Heart right ventricle (tissue), 16 donors: ENCODE measurements around the gene STMN3. TPM values are rescaled to one million over a fixed set of nuclear protein-coding genes. Genes with fewer than 3 reads are reported as not detected.

Source experiments
- ATAC-seq, 8 donors: fragments of 200-7000 bp; cut with Tn5 transposase; one replicate each; pipeline ENCODE4 v1.9.1; 2020; ENCODE audit warnings: mild to moderate bottlenecking in 8 of 8, moderate library complexity in 8 of 8, moderate number of reproducible peaks in 1 of 8
- DNase-seq, 2 donors: peaks; one replicate each; pipeline ENCODE4 v3.0.0-alpha.2; 2020
- H3K27ac ChIP-seq, 10 donors: fragments of 200-600 bp; sonication (generic) in 2 of 10; one replicate each; pipeline versions ENCODE4 v1.5.0 to v1.8.0; 2020 to 2022; ENCODE audit warnings: mild to moderate bottlenecking in 3 of 10
- H3K27me3 ChIP-seq, 7 donors: fragments of 200-600 bp; one replicate each; pipeline ENCODE4 v1.8.0; 2021 to 2022; ENCODE audit warnings: mild to moderate bottlenecking in 2 of 7
- H3K36me3 ChIP-seq, 9 donors: fragments of 200-600 bp; sonication (generic) in 1 of 9; one replicate each; pipeline versions ENCODE4 v1.5.0 to v1.8.0; 2020 to 2022; ENCODE audit warnings: mild to moderate bottlenecking in 2 of 9
- H3K4me1 ChIP-seq, 9 donors: fragments of 200-600 bp; sonication (generic) in 1 of 9; one replicate each; pipeline versions ENCODE4 v1.5.0 to v1.8.0; 2020 to 2022; ENCODE audit warnings: mild to moderate bottlenecking in 4 of 9
- H3K4me3 ChIP-seq, 10 donors: fragments of 200-600 bp; sonication (generic) in 2 of 10; one replicate each; pipeline versions ENCODE4 v1.5.0 to v1.8.0; 2020 to 2022; ENCODE audit warnings: mild to moderate bottlenecking in 7 of 10, moderate library complexity in 2 of 10
- H3K9me3 ChIP-seq, 11 donors: fragments of 200-600 bp in 10 of 11; sonication (generic) in 2 of 11; one replicate each; pipeline versions ENCODE4 v1.5.0 to v1.8.0; 2013 to 2022; ENCODE audit warnings: mild to moderate bottlenecking in 2 of 11, control low read depth in 1 of 11, moderate library complexity in 1 of 11
- CTCF ChIP-seq, 9 donors: fragments of 200-600 bp; sonication (generic) in 2 of 9; IDR thresholded peaks; one replicate each; pipeline versions ENCODE4 v1.5.0 to v1.8.0; 2021 to 2022; ENCODE audit warnings: antibody characterized with exemption in 9 of 9, mild to moderate bottlenecking in 5 of 9, moderate library complexity in 1 of 9
- WGBS, 2 donors: extraction: QIAGEN DNeasy Blood & Tissue Kit; methylation state at CpG; one replicate each; pipeline ENCODE4 v1.1.7; 2013; ENCODE audit warnings: inconsistent platforms in 1 of 2; 5-methylcytosine and 5-hydroxymethylcytosine counted together
- intact Hi-C, 10 donors: fragments of 100-400 bp; cut with DNase I; formaldehyde crosslinking; loops; one replicate each; pipeline versions ENCODE4 v1.11.1 to v1.14.2; 2022
- long read RNA-seq, 3 donors: library from polyadenylated mRNA; unstranded; transcript quantifications; one replicate each; pipeline ENCODE4 v2.0.0, GENCODE V29; 2020 to 2021
- polyA plus RNA-seq, 2 donors: library from polyadenylated mRNA; stranded (reverse); fragments of 200-250 nt; gene quantifications; one replicate each; pipeline ENCODE4 v1.2.3, GENCODE V29; 2013
- total RNA-seq, 10 donors: library from RNA; stranded (reverse); fragmentation: NEBNext Ultra II Directional in 3 of 10; extraction: Animal tissue kit (Norgen Biotek cat#: 25700) in 3 of 10; gene quantifications; one replicate each; pipeline versions ENCODE4 v1.2.1 to v1.2.4, GENCODE V29; 2021 to 2023
- donor health status: Arrhythmogenic right ventricular cardiomyopathy.
- donor health status: ischemic (EF 13 %, LVEDD 7.1; RV severe dilation, severe dysfunction).
- donor health status: healthy with polysubstance abuse.
- donor health status: DM: no; HTN: yes; CAD: no.
- donor health status: DM: no; HTN: no; CAD: no.
- donor health status: ischemic (EF 25% LVEDD 6.9; RV normal size, moderate dysfunction).
- donor health status: ischemic (EF 25% LVEDD 5.7; RV mildly dilated, moderate dysfunction).
- donor health status: healthy.
- donor health status: DM: yes; HTN: yes; CAD: no.
- donor health status: Ischemic cardiomyopathy.
- donor health status: ischemic (EF 35%, LVEDD 5.7; RV mildly dilated, moderate dysfunction).
- donor health status: nonischemic (EF 11% LVEDD 7.7; RV severe dilation, severe dysfunction).
- donor health status: DM: yes; HTN: yes; CAD: no.
- donor health status: PGD.
- donor health status: ischemic (EF 29% LVEDD 5.4; RV normal size, mild dysfunction).
- donor health status: nonischemic (EF 23%, LVEDD 6.1; RV moderate dilation, normal function).

STMN3 gene
- total RNA-seq: 1 to 10 TPM; 1.7 to 9.9 (median 3.9) TPM
- polyA plus RNA-seq: 1 to 10 TPM; 9.7 TPM
- long read RNA-seq, donor 1, partial matches to known transcripts: 5 of 7 reads
- long read RNA-seq, donor 1, other reads (novel, unspliced or antisense): 1 of 7 reads
- long read RNA-seq, donor 2, transcript STMN3-201 (5 exons, 2,255 nt): major isoform, 5 of 8 reads
- long read RNA-seq, donor 2, partial matches to known transcripts: 1 of 8 reads
- long read RNA-seq, donor 2, other reads (novel, unspliced or antisense): 2 of 8 reads
- long read RNA-seq, donor 3, transcript STMN3-201 (5 exons, 2,255 nt): major isoform, 6 of 6 reads
- long read RNA-seq, donor 3, partial matches to known transcripts: 0 of 6 reads
- long read RNA-seq, donor 3, other reads (novel, unspliced or antisense): 0 of 6 reads

GRCh38 chr20:63653041-63653973, at the start of gene STMN3:
TSS of gene STMN3 (minus strand) at chr20:63653424. CDS start at chr20:63653345, 79 bp downstream.
- no peak for TF ChIP-seq CTCF (IDR thresholded peaks at IDR 0.05)

GRCh38 chr20:63702036-63702665, 48.9 kb upstream of the STMN3 start:
- no peaks in the 10 kb centered on the region for H3K27me3 ChIP-seq
- no peaks in the 10 kb centered on the region for H3K9me3 ChIP-seq
- ATAC-seq (no peak), DNase-seq (no peak)
- peaks cover 22 to 54% (median 41%) of the 10 kb centered on the region in 9 donors for H3K4me1 ChIP-seq
- H3K4me3 ChIP-seq: no peak overlapping the region
- intact Hi-C loops: no loop called here
- no peak for TF ChIP-seq CTCF (IDR thresholded peaks at IDR 0.05)
- H3K27ac ChIP-seq: peak overlapping the region in 3 of 10 donors; percentile 30 to 93 (median 83)
- H3K36me3 ChIP-seq: peaks cover 0 to 82% (median 20%) of the 10 kb centered on the region in 9 donors
- WGBS, 2 donors: 88 to 91% methylated on average over 16 of the region's 16 CpGs

More at GRCh38 chr20:63653041-63653973, at the start of gene STMN3:
- Histone ChIP-seq H3K27ac (peak within 1 kb of the TSS in 9 of 10 donors; percentile 60 to 83 (median 74)), H3K4me3 (peak within 1 kb of the TSS; percentile 38 to 75 (median 64)), H3K36me3 (no peaks in the 10 kb centered on the region), H3K9me3 (no peaks in the 10 kb centered on the region), H3K27me3 (peaks cover 0 to 23% (median 10%) of the 10 kb centered on the region in 7 donors), H3K4me1 (peaks cover 13 to 39% (median 34%) of the 10 kb centered on the region in 9 donors)
- intact Hi-C loops: loop anchor here in 1 of 10 donors (10.0 kb wide), 1 partner anchor 81 kb away; the partner anchor contains the start of genes LIME1 and SLC2A4RG
- 2% methylated on average over 36 to 71 of the region's 73 CpGs for whole genome bisulfite sequencing, 2 donors
- peak; percentile 89 to 90 for DNase-seq
- ATAC-seq: peak; percentile 65 to 78 (median 76)

- Histone ChIP-seq H3K9me3 (no peaks in the 10 kb centered on the region), H3K4me1 (peaks cover 20 to 54% (median 42%) of the 10 kb centered on the region in 9 donors)
Measured at GRCh38 chr20:63701329-63702035, 48.3 kb upstream of the STMN3 start.

More at GRCh38 chr20:63701329-63702035, 48.3 kb upstream of the STMN3 start:
- DNase-seq (no peak), ATAC-seq (no peak)
- peaks cover 0 to 81% (median 20%) of the 10 kb centered on the region in 9 donors for H3K36me3 ChIP-seq
- H3K27ac ChIP-seq: peak overlapping the region in 4 of 10 donors; percentile 15 to 93 (median 56)
- intact Hi-C loops: no loop called here
- WGBS, 2 donors: 77 to 88% methylated on average over 13 to 14 of the region's 14 CpGs
- no peak for TF ChIP-seq CTCF (IDR thresholded peaks at IDR 0.05)
- H3K4me3 ChIP-seq: no peak overlapping the region
- no peaks in the 10 kb centered on the region for H3K27me3 ChIP-seq
